DMS114 treated with DMSO at 0.1 percent for 48 hours (cell line): Measurements from ENCODE around the gene TMEM51.

Experiments
- DNase-seq: peaks from one replicate; lab custom pipeline; 2025; ENCODE audit not compliant: unreplicated experiment; lab: John Stamatoyannopoulos, UW

TMEM51 gene, protein sequence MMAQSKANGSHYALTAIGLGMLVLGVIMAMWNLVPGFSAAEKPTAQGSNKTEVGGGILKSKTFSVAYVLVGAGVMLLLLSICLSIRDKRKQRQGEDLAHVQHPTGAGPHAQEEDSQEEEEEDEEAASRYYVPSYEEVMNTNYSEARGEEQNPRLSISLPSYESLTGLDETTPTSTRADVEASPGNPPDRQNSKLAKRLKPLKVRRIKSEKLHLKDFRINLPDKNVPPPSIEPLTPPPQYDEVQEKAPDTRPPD

DNA sequence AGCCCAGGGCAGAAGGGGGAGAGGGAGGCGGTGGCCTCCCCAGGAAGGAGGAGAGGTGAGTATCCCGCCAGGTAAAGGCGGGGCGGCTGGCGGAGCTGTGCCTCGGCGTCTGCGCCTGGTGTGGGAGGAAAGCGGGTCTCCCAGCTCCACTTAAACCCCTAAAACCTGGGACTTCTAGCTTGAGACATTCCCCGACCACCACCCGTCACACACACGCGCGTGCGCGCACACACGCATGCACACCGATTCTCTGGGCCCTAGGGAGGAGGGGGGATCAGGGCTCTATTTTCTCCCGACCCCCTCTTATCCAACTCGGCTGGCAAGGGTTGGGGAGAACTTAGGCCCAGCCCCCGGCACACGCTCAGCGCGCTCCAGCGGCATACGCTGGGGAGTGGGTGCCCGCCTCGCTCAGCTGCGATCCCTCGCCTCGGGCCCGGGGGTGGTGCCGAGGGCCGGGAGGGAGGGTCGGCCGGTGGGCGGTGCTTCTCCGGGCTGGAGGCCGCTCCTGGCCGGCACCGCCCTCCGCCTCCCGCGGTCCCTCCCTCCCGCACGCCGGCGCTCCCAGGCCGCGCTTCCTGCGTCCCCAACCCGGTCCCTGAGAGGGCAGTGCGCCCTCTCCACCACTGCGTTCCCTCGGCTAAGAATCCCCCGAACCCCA, at the start of gene TMEM51:
TSS of gene TMEM51 (plus strand) at position 564 of the 658 bp plus-strand sequence. CDS start 61,341 bp downstream, outside the sequence.
- peak; percentile 38 for DNase-seq

DNA sequence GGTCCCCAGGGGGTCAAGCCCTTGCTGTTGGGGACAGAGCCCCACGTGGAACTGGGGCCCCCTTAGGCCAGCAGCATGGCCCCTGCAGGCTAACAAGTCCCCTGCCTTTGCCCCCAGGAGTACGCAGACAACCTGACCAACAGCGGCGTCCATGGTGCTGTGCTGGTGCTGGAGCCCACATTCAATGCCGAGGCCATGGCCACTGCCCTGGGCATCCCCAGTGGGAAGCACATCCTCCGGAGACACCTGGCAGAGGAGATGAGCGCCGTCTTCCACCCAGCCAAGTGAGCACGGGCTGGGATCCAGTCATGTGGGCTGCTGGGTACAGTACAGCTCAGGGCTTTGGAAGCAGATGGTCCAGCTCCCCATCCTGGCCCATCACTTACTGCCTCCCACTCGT, 49.6 kb upstream of the TMEM51 start:
- DNase-seq = no peak

DNA sequence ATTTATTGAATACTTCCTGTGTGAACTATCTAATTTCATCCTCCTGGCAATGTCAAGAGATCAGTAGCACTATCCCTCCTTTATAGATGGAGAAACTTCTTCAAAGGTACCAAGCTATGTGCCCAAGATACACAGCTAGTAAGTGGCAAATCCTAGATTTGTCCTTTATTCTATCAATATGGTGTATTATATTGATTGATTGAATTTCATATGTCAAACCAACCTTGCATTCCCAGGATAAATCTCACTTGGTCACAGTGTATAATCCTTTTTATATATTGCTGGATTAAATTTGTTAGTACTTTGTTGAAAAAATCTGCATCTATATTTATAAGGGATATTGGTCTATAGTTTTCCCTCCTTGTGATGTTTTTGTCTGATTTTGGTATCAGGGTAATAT, 48.8 kb upstream of the TMEM51 start:
- no peak for DNase-seq

DNA sequence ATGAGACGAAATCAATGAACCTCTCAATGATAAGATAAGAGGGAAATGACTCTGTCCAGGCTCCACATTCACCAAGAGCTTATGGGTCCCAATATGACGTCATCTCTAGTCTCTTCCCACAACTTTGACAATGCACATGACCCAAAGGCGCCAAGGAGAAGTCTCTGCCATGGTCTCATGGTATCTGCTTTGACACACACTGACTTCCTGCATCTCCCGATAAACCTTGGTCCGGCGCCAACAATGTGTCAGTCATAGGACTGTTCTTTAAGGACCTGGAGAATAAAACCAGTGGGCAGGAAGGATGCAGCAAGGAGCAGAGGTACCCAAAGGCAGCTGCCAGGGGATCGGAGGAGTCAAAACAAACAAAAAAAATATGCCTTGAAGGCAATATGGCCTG, 46.9 kb upstream of the TMEM51 start:
- DNase-seq = no peak

DNA sequence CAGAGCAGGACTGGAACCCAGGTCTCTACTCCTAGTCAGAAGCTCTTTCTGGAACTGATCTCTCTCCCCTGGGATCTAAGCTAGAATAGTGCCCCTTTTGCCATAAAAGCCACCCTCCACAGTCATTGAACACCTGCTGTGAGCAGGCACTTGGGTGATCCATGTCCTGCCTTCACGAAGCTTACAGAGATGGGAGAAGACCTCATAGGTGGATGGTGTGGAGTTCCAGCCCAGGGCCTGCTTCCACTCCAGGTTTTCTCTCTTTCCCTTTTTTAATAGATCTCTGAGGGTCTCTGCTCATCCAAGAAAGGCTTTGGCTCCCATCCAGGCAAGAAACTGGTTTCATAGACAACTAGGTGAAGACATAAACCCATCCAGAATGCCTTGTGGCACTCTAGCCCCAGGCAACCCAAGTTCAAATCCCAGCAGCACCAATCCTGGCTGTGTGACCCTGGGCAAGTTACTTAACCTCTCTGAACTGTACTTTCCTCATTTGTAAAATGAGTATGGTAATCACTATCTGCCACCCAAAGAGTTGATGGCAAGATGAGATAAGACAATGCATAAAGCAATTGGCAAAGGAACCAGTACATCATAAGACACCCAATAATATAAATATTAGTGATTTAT, 46.4 kb upstream of the TMEM51 start:
- DNase-seq = no peak

DNA sequence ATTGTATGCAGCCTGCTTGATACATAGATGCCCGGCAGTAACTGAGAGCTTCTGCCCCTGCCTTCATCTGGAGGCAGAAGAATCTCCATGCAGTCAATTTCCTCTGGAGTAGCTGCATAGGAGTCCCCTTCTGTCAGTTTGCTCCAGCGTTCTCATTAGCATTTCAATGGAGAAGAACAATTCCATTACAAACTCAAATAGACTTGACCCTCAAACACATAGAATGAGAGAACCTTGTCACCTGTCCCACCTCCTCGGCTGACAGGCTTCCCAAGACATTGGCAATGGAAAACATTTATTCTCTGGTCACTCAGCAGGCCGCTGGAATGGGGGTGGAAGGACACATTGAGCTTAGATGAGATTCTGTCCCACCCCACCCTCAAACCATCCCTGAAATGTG, 45.6 kb upstream of the TMEM51 start:
- DNase-seq = no peak

DNA sequence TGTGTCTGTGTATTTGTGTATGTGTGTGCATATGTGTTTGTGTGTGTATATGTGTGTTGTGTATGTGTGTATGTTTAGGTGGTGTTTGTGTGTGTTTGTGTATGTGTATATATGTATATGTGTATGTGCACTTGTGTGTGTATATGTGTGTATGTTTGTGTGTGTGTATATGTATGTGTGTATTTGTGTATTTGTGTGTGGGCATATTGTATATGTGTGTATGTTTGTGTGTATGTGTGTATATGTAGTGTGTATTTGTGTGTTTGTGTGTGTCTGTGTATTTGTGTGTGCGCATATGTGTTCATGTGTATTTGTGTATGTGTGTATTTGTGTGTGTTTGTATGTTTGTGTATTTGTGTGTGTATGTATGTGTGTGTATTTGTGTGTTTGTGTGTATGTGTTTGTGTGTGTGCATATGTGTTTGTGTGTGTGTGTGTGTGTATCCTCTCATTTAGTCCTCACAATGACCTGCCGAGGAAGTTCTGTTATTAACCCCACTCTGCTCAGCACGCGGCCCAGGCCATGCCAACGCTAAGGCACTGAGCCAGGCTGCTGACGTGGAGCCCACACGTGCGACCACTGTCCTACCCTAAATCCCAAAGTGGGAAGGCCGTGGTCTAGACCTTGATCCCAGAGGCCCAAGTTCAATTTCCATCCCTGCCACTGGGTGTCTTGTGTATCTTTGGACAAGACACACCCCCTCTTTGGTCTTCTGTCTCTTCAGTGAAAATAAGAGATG, 43.2 kb upstream of the TMEM51 start:
- DNase-seq = no peak

DNA sequence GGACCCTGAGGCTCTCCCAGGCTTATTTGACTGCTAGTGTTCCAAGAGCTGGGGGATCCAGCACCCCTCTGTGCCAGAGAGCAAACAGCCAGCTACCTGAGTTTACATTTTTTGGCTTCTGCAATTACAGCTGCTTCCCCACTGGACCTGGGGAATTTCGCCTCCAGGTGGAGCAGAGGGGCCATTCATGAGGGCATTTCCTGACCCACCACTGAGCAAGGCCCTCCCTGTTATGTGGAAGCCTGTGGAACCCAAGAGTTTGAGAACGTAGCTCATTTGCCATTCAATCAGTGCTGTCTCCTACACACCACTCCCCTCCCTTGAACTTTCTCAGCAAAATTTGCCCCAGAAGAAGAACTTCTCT, 42.7 kb upstream of the TMEM51 start:
- no peak for DNase-seq

DNA sequence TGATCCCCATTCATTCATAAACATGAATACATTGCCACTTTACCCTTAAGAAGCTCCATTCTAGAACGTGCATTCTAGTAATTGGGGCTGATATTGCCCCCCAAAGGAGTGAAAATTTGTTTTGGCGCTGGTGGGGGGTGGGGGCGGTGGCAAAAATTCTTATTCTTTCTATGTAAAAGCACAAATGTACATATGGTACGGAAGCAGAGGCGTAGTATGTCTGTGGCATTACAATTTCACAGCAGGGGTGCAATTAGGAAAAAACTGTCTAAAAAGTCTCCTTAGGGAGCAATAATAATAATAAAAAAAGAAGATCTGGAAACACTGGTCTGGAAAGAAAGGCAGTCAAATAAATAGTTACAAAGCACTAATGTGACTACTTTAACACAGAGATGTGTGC, 40.4 kb upstream of the TMEM51 start:
- DNase-seq = no peak

DNA sequence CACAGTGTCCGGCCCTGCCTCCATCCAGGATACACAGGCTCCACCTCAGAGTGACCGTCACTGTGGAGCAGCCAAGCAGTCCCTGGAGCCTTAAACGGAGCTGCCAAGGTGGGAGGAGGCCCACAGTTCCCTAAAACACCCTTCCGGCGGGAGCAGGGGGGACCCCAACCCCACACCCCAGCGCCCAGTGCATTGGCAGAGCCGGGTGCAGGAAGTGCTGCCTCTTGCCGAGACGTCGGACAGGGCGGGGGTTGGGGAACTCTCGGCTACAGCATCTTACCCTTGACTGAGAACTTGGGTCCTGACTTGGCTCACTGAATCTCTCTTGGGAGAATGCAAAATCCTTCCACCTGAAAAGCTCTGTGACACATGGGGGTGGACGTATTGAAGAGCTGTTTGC, 38.7 kb upstream of the TMEM51 start:
- no peak for DNase-seq

DNA sequence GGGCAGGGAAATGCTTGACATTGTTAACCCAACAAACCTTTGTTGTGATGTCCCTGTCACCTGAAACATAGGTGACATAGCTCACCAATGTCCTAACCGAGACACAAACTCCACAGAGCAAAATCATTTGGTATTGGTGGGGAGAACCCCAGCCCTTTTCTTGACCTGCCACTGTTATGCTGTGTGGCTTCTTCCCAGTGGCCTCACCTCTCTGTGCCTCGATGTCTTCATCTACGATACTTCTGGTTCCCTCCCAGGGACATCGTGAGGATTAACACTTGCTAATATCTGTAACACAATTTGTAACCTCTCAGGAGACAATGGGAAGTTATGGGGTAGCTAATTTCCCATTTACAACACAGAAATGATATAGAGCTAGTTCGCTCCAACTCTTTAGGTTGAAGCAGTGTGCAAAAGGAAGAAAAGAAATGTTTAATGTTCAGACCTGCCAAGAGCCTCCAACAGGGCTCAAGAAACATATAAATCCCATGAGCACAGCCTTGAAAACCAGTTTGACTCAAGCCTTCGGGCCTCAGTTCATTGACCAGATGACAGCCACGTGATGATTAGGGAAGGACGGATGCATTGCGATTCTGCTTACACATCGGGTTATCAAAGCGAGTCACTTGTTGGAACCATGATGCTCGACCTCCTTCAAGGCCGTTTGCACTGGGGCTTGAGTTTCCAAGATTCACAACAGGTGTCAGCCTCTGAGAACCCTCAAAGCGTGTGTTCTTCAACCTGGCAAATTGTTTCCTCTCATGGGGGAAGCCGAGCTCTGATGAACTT, 37.8 kb upstream of the TMEM51 start:
- DNase-seq = no peak

DNA sequence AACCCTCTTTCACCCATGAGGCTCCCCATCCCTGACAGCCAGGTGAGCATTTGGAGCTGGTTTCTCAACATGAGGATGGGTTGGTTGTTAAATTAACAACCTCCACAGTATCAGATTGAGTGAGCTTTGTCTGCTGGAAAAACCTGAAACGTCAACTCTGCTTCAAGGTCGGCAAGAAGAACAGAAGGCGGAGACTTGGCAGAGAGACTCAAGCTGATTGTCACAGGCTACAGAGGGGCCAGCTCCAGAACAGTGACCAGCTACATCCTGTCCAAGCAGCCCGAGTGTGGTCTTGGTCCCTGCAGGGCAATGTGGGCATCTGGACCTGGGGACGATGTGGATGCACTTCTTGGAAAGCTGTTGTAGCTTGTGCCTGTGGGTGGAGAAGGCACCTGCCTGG, 36.6 kb upstream of the TMEM51 start:
- DNase-seq = no peak

DNA sequence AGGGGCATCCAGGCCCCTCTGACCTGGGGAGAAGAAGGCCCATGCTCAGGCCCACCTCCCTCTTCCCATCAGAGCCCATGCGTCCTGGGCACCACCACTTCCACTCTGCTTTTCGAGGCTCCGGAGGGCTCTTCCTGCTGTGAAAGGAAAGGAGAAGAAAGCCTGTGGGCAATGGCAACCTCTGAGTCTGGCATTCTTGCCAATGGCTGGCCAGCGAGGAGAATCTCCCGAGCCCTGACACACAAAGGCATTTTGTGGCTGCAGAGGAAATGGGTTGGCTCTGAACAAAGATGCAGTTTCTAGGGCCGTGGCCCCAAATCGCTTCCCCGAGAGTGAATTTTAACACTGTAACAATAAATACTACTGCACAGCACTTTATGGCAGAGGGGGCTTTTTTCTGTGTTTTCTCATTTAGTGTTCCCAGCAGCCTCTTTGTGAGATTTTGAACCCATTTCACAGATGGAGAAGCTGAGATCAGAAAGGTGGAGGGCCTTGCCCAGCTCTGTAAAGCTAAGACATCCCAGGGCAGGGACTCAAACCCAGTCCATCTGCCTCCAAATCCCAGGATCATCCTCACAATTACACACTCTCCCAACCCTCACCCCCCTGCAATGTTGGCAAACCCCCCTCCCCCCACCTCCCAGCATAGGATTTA, 35.7 kb upstream of the TMEM51 start:
- no peak for DNase-seq

DNA sequence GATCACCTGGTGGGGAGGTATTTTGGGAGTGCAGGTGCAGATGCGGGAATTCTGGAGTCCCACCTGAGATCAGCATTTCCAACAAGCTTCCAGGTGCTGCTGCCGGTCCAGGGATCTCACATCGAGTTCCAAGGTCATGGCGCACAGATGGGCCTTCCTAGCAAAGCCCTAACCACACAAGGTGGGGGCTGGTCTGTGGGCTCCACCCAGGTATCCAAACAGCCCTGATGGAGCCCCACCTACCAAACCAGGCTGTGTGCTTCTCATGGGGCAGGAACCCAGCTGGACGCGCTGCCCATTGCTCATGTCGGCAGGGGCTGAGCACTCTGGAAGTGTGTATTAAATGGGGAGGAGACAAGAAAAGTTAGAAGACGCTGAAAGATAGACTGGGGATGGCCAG, 35.0 kb upstream of the TMEM51 start:
- no peak for DNase-seq

DNA sequence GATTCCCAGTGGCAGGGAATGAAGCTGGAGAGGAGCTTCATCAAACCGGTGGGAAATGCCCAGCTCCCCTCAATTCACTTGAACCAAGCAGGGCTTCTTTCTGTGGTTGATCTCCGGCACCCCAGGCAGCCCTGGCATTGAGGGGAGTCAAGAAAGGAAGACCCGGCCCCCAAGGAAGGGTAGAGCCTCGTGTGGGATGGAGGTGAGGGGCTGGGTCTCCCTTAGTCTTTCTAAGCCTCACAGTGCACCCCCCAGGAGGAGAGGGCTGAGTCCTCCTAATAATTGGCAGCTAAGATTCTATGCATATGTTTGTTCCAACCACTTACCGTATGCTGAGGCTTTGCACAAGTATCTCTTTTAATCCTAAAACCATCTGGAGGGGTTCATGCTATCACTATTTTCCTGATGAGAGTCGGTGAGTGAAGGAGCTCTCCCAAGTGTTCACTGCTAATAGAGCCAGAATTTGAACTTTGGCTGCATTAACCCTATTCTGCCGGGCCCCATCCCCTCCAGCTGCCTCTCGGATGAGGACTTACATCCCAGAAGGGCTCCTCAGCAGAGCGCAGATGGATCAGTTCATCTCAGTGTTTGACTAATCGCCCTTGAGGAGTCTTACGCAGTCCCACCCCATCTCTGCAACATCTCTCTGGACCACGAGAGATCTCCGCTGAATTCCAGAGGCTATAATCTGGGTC, 33.1 kb upstream of the TMEM51 start:
- DNase-seq = no peak

DNA sequence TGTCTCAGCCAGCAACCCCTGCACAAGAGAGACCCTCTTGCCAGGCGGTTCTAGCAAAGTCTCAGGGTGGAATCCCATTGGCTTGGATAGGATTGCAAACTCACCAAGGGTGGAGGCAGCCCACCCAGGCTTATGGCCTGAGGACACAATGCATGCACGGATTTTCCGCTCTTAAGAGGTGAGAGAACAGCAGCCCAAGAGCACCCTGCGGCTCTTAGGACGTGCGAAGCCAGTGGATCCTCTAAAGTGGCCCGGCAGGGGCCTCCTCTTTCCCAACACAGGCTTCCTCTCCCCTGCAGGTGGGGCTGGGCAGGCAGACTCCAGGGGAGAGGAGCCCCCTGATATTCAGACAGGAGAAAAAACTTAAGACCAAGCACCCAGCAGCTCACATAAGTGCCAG, 31.2 kb upstream of the TMEM51 start:
- DNase-seq = no peak

DNA sequence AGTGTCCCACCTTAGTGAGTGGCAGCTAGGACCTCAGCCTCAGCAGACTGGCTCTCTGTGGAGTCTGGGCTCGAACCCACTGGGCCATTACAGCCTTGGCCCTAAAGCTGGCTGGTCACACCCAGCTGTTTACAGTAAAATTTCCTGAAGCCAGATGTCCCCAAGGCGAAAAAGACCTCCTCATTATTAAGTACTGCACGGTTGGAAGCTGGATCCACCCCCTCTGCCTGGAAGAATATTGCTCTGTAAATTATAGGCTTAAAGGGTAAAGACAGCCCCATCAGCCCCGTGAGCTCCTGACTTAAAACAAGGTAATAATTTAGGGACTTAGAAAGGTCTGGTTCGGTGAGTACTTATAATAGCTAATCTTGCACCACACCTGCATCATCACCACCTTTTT, 30.3 kb upstream of the TMEM51 start:
- DNase-seq = no peak

DNA sequence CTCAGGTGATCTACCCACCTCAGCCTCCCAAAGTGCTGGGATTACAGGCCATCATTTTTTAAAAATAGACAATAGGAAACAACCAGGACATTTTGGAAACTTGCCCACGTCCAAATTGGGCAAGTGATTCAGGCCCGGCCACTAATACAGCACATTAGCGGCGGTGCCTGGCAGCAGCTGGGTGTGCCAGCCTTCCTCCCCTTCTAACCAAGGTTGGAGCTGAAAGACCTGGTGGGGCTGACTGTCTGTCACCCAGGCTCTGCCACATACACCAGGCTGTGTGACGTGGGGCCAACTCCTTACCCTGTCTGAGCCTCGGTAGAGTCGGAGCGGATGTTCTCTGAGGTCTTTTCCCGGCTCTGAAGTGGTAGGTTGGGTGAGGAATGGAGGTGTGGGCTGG, 29.6 kb upstream of the TMEM51 start:
- no peak for DNase-seq

DNA sequence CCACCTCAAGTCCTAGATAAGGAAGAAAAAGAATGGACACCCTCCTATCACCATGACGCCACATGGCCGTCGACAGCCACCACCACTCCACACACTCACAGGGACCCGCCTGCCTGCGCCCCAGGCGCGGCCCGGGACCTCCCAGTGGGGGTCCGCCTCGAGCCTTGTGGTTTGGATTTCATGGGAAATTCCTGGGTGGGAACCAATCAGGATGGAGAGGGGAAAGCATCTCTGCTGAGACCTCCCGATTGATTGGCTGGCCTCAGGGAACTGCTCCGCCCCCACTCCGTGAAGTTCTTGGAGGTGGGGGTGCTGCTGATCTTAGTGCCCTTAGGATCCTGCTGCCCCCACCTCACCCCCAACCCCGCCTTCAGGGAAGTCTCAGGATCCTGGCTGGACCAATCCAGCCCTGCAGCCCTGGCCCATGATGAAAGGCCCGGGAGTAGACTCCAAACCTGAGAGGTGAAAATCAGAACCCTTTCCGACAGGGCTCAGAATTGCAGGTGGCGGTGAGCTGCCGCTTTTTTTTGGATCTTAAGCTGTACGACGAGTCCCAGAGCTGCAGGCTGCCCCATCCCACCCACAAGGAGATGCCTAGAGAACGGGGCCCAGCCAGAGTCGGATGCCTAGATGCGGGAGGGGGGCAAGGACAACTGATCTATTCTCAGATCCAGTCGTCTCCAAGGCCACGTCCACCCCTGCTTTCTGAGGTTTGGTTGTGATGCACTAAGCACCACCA, 29.0 kb upstream of the TMEM51 start:
- no peak for DNase-seq
